DOHH2 (cell line): ENCODE measurements around the gene ONECUT3.
"Not testable (repeated sequence)": the region's sequence is repeated elsewhere in the genome, so short reads cannot be mapped to it uniquely, and the experiment has no call there.

Experiments
- H3F3A ChIP-seq: fragments of 200-600 bp; sonication (generic), shearing (Covaris generic); 2 replicates; pipeline ENCODE4 v1.6.0; 2016; ENCODE audit warnings: antibody characterized with exemption, mild to moderate bottlenecking; ENCODE audit not compliant: control insufficient read depth, insufficient read depth
- H3K27ac ChIP-seq: fragments of 200-600 bp; sonication (generic); 2 replicates; pipeline ENCODE4 v1.5.1; 2014; ENCODE audit warnings: low read depth, mild to moderate bottlenecking, low read length, moderate library complexity
- H3K27me3 ChIP-seq: fragments of 200-600 bp; sonication (generic); 2 replicates; pipeline ENCODE4 v1.6.1; 2014; ENCODE audit warnings: mild to moderate bottlenecking, low read length, mixed read lengths; ENCODE audit not compliant: control insufficient read depth
- H3K36me3 ChIP-seq: fragments of 200-600 bp; sonication (generic); 2 replicates; pipeline ENCODE4 v1.6.1; 2014; ENCODE audit warnings: mild to moderate bottlenecking, low read length, moderate library complexity, mixed read lengths; ENCODE audit not compliant: control insufficient read depth
- H3K4me1 ChIP-seq: fragments of 200-600 bp; sonication (generic); 2 replicates; pipeline ENCODE4 v1.6.1; 2014; ENCODE audit warnings: mild to moderate bottlenecking, low read length, mixed read lengths; ENCODE audit not compliant: control insufficient read depth
- H3K4me2 ChIP-seq: fragments of 200-600 bp; sonication (generic); 2 replicates; pipeline ENCODE4 v1.6.0; 2014; ENCODE audit warnings: mild to moderate bottlenecking, low read length, moderate library complexity
- H3K4me3 ChIP-seq: fragments of 200-600 bp; sonication (generic); 2 replicates; pipeline ENCODE4 v1.5.1; 2014; ENCODE audit warnings: mild to moderate bottlenecking, low read length, mixed read lengths
- H3K79me2 ChIP-seq: fragments of 200-600 bp; sonication (generic); 2 replicates; pipeline ENCODE4 v1.6.1; 2014; ENCODE audit warnings: mild to moderate bottlenecking, low read length, mixed read lengths; ENCODE audit not compliant: control insufficient read depth
- H3K9me2 ChIP-seq: fragments of 200-600 bp; sonication (generic); replicated peaks from 2 replicates; pipeline ENCODE4 v1.6.1; 2014; ENCODE audit warnings: mild to moderate bottlenecking, low read length, mixed read lengths; ENCODE audit not compliant: control insufficient read depth
- H3K9me3 ChIP-seq: fragments of 200-600 bp; sonication (generic); 2 replicates; pipeline ENCODE4 v1.6.1; 2014; ENCODE audit warnings: antibody characterized with exemption, low read length, mixed read lengths; ENCODE audit not compliant: control insufficient read depth, insufficient read depth
- H4K20me1 ChIP-seq: fragments of 200-600 bp; sonication (generic); 2 replicates; pipeline ENCODE4 v1.6.0; 2014; ENCODE audit warnings: low read depth, mild to moderate bottlenecking, antibody characterized with exemption, low read length, moderate library complexity; ENCODE audit not compliant: control insufficient read depth, insufficient read depth
- CTCF ChIP-seq: fragments of 200-600 bp; sonication (generic); IDR thresholded peaks from one replicate; pipeline ENCODE4 v1.5.1; 2014; ENCODE audit warnings: antibody characterized with exemption, mild to moderate bottlenecking, low read depth, low read length; ENCODE audit not compliant: poor library complexity, severe bottlenecking
- EZH2phosphoT487 ChIP-seq: fragments of 200-600 bp; sonication (generic); IDR thresholded peaks from 2 replicates; pipeline ENCODE4 v1.6.1; 2017; ENCODE audit warnings: borderline replicate concordance, mild to moderate bottlenecking, antibody characterized with exemption, low read length, moderate library complexity, mixed read lengths

ONECUT3 gene

GRCh38 chr19:1760020-1760419 is 6.7 kb downstream of the ONECUT3 start:
- H3K27me3 ChIP-seq, result peaks cover 60% of the 10 kb centered on the region
- no peaks in the 10 kb centered on the region for H3K9me2 ChIP-seq
- H3K36me3 ChIP-seq, result no peaks in the 10 kb centered on the region
- H3K4me1 ChIP-seq, result no peaks in the 10 kb centered on the region
- H3K79me2 ChIP-seq, result no peaks in the 10 kb centered on the region
- peaks cover 2% of the 10 kb centered on the region; the same call in 1 of the 2 replicates for H3F3A ChIP-seq
- no peak overlapping the region for H3K27ac ChIP-seq
- H3K9me3 ChIP-seq, result no peaks in the 10 kb centered on the region
- TF ChIP-seq CTCF (no peak), EZH2phosphoT487 (no peak)
- H4K20me1 ChIP-seq, result no peaks in the 10 kb centered on the region
- H3K4me2 ChIP-seq, result no peak overlapping the region
- H3K4me3 ChIP-seq, result no peak overlapping the region

GRCh38 chr19:1760786-1761527 is 7.7 kb downstream of the ONECUT3 start:
- not testable (repeated sequence) for H3K27ac ChIP-seq, H3K4me3 ChIP-seq, H3F3A ChIP-seq, H3K9me3 ChIP-seq, H3K9me2 ChIP-seq, H4K20me1 ChIP-seq, H3K4me2 ChIP-seq, H3K4me1 ChIP-seq, H3K79me2 ChIP-seq, H3K36me3 ChIP-seq
- H3K27me3 ChIP-seq, result peaks cover 61% of the 10 kb centered on the region

- TF ChIP-seq CTCF (no peak), EZH2phosphoT487 (no peak)
- Histone ChIP-seq H3K36me3 (no peaks in the 10 kb centered on the region), H3K79me2 (no peaks in the 10 kb centered on the region), H3F3A (peaks cover 2% of the 10 kb centered on the region; the same call in 1 of the 2 replicates), H3K27ac (no peak overlapping the region), H3K9me2 (no peaks in the 10 kb centered on the region), H3K4me1 (peaks cover 3% of the 10 kb centered on the region), H3K4me3 (no peak overlapping the region), H4K20me1 (no peaks in the 10 kb centered on the region), H3K4me2 (no peak overlapping the region), H3K9me3 (no peaks in the 10 kb centered on the region), H3K27me3 (peaks cover 58% of the 10 kb centered on the region)
Observed at GRCh38 chr19:1761528-1762242, 8.4 kb downstream of the ONECUT3 start.
